Adipocyte (in vitro differentiated cells): ENCODE results near the gene KATNB1.

Experiments used
- DNase-seq: peaks from one replicate; pipeline ENCODE4 v3.0.0-alpha.2; 2015; ENCODE audit warnings: low read depth
- H3K27me3 ChIP-seq: replicated peaks from 2 replicates; pipeline ENCODE4 v1.7.0; 2013; ENCODE audit warnings: mild to moderate bottlenecking, low read length, moderate library complexity; ENCODE audit not compliant: control insufficient read depth, insufficient read depth
- H3K36me3 ChIP-seq: 2 replicates; pipeline ENCODE4 v1.7.0; 2013; ENCODE audit warnings: low read length, mild to moderate bottlenecking, moderate library complexity; ENCODE audit not compliant: control insufficient read depth, insufficient read depth, severe bottlenecking
- H3K4me1 ChIP-seq: 2 replicates; pipeline ENCODE4 v1.7.0; 2013; ENCODE audit warnings: mild to moderate bottlenecking, low read length, moderate library complexity; ENCODE audit not compliant: control insufficient read depth, insufficient read depth
- H3K4me3 ChIP-seq: 2 replicates; pipeline ENCODE4 v1.7.0; 2013; ENCODE audit warnings: mild to moderate bottlenecking, low read length, moderate library complexity
- H3K9ac ChIP-seq: 2 replicates; pipeline ENCODE4 v1.7.0; 2013; ENCODE audit warnings: mild to moderate bottlenecking, low read length, moderate library complexity
- H3K9me3 ChIP-seq: 2 replicates; pipeline ENCODE4 v1.7.0; 2013; ENCODE audit warnings: mild to moderate bottlenecking, low read length, moderate library complexity; ENCODE audit not compliant: control insufficient read depth

The KATNB1 gene

GRCh38 chr16:57747996-57748395 lies 12.4 kb downstream of the KATNB1 start:
- Histone ChIP-seq H3K4me3 (no peak overlapping the region), H3K27me3 (no peaks in the 10 kb centered on the region), H3K36me3 (peaks cover 14% of the 10 kb centered on the region), H3K4me1 (no peaks in the 10 kb centered on the region), H3K9me3 (no peaks in the 10 kb centered on the region), H3K9ac (no peak overlapping the region)
- no peak for DNase-seq

GRCh38 chr16:57748596-57748995 lies 13.0 kb downstream of the KATNB1 start:
- no peak for DNase-seq
- Histone ChIP-seq H3K4me1 (no peaks in the 10 kb centered on the region), H3K9me3 (no peaks in the 10 kb centered on the region), H3K27me3 (no peaks in the 10 kb centered on the region), H3K4me3 (no peak overlapping the region), H3K36me3 (peaks cover 14% of the 10 kb centered on the region), H3K9ac (no peak overlapping the region)

- DNase-seq: no peak
- Histone ChIP-seq H3K9me3 (no peaks in the 10 kb centered on the region), H3K9ac (no peak overlapping the region), H3K4me1 (no peaks in the 10 kb centered on the region), H3K27me3 (no peaks in the 10 kb centered on the region), H3K4me3 (no peak overlapping the region), H3K36me3 (peaks cover 15% of the 10 kb centered on the region)
These were observed 13.6 kb downstream of the KATNB1 start for GRCh38 chr16:57749101-57749692.

GRCh38 chr16:57749856-57750452 lies 14.4 kb downstream of the KATNB1 start:
- H3K9ac ChIP-seq: no peak overlapping the region
- H3K4me1 ChIP-seq: no peaks in the 10 kb centered on the region
- H3K27me3 ChIP-seq: no peaks in the 10 kb centered on the region
- DNase-seq: no peak
- no peaks in the 10 kb centered on the region for H3K9me3 ChIP-seq
- no peak overlapping the region for H3K4me3 ChIP-seq
- peaks cover 18% of the 10 kb centered on the region for H3K36me3 ChIP-seq

- H3K36me3 ChIP-seq: peaks cover 28% of the 10 kb centered on the region
These were observed 15.4 kb downstream of the KATNB1 start for GRCh38 chr16:57750796-57751538.

DNA sequence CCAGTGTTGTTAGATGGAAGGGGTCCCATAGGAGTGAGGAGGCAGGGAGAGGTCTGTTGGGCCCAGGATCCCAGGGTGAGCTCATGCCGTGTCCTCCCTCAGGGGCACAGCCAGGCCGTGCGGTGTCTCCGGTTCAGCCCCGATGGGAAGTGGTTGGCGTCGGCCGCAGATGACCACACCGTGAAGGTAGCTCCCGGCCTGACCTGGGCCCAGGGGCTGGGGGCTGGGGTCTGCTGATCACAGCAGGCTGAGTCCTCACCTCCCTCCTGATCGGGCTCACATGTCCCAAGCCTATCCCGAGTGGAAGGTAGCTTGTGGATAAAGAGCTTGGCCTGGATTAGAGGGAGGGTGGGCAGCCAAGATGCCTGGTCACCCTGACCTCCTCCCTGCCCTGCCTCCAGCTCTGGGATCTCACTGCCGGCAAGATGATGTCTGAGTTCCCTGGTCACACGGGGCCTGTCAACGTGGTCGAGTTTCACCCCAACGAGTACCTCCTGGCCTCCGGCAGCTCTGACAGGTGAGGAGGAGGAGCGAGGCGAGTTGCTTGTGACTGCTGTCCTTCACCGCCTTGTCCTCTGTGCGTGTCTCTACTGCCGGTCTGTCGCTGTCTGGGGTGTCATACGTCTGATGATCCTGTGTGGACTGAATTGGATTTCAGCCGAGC lies 16.1 kb downstream of the KATNB1 start:
- Histone ChIP-seq H3K27me3 (no peaks in the 10 kb centered on the region), H3K4me3 (no peak overlapping the region), H3K9ac (no peak overlapping the region), H3K4me1 (no peaks in the 10 kb centered on the region), H3K9me3 (no peaks in the 10 kb centered on the region), H3K36me3 (peaks cover 34% of the 10 kb centered on the region)
- DNase-seq: no peak

More at GRCh38 chr16:57750796-57751538, 15.4 kb downstream of the KATNB1 start:
- no peak overlapping the region for H3K4me3 ChIP-seq
- H3K9me3 ChIP-seq: no peaks in the 10 kb centered on the region
- no peaks in the 10 kb centered on the region for H3K4me1 ChIP-seq
- no peak for DNase-seq
- H3K27me3 ChIP-seq: no peaks in the 10 kb centered on the region
- no peak overlapping the region for H3K9ac ChIP-seq

DNA sequence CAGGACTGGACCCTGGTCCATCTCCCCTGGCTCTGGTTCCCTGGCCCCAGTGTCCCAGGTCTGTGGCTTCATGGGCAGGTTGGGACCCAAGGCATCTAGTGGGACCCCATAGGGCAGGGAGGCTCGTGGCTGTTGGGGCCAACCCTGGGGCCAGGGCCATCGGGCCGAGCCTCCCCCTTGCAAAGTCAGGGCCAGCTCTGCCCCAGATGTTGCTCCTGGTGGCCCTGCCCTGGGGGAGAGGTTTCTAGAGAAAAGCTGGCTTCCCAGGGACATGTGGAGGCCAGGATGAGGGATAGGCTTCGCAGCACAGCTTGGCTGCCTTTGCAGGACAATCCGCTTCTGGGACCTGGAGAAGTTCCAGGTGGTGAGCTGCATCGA lies 16.6 kb downstream of the KATNB1 start:
- Histone ChIP-seq H3K4me1 (no peaks in the 10 kb centered on the region), H3K9me3 (no peaks in the 10 kb centered on the region), H3K27me3 (no peaks in the 10 kb centered on the region), H3K9ac (no peak overlapping the region), H3K36me3 (peaks cover 34% of the 10 kb centered on the region), H3K4me3 (no peak overlapping the region)
- no peak for DNase-seq

- Histone ChIP-seq H3K4me1 (no peaks in the 10 kb centered on the region), H3K36me3 (peaks cover 34% of the 10 kb centered on the region), H3K9ac (no peak overlapping the region), H3K9me3 (no peaks in the 10 kb centered on the region), H3K4me3 (no peak overlapping the region), H3K27me3 (no peaks in the 10 kb centered on the region)
- DNase-seq: no peak
These were observed 17.2 kb downstream of the KATNB1 start for GRCh38 chr16:57752581-57753447.

- Histone ChIP-seq H3K36me3 (peaks cover 34% of the 10 kb centered on the region), H3K4me1 (no peaks in the 10 kb centered on the region), H3K27me3 (no peaks in the 10 kb centered on the region), H3K9ac (no peak overlapping the region), H3K4me3 (no peak overlapping the region), H3K9me3 (no peaks in the 10 kb centered on the region)
- DNase-seq: no peak
These were observed 18.1 kb downstream of the KATNB1 start for GRCh38 chr16:57753448-57754353.

DNA sequence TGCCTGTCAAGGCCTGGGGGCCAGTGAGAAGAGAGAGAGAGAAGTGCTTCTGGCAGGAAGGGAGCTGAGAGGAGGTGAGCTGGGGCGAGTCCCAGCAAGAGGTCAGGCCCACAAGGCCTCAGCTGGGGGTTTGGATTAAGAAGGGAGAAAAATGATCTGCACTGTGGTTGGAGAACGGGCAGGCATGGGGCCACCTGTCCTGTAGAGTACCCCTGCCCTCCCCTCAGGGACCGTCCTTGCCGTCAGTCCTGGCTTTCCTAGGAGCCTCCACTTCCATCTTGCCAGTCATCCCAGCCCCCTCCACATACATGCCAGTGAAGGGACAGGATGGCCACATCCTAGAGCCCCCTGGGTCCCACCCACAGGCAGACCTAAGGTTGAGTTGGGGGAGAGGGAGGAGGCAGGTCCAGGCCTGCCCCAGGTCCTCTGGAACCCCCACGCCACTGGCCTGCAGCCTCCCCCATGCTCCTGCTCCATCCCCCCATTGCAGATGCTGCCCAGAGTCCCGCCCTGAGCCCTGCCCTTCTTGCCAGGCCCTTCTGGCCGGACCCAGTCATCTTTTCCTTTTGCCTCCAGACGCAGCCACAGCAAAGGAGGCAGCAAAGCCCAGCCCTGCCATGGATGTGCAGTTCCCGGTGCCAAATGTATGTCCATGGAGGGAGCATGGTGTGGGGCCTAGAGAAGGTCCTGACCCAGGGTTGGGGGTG lies 18.9 kb downstream of the KATNB1 start:
- no peak for DNase-seq
- H3K4me3 ChIP-seq: no peak overlapping the region
- H3K9ac ChIP-seq: no peak overlapping the region
- H3K9me3 ChIP-seq: no peaks in the 10 kb centered on the region
- H3K36me3 ChIP-seq: peaks cover 34% of the 10 kb centered on the region
- no peaks in the 10 kb centered on the region for H3K4me1 ChIP-seq
- no peaks in the 10 kb centered on the region for H3K27me3 ChIP-seq
